ENCODE measurements around the gene PMEPA1.

PMEPA1 gene

DNA sequence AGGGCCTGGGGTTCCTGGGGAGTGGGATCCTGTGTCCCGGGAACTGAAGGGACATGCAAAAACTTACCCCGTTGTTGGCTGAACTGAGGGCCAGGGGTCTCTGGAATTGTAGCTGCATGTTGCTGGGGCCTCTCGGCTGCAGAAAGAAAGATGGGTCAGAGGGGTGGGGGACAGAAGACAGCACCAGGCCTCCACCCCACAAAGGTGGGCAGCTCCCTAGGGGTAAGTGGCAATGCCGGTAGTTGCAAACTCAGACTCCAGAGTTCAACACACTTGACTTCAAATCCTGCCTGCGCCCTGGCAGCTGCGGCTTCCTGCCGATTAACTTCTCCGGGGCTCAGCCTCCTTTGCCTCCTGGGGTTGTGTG lies 94.4 kb downstream of the PMEPA1 start:
- TF ChIP-seq, protein P1, sequence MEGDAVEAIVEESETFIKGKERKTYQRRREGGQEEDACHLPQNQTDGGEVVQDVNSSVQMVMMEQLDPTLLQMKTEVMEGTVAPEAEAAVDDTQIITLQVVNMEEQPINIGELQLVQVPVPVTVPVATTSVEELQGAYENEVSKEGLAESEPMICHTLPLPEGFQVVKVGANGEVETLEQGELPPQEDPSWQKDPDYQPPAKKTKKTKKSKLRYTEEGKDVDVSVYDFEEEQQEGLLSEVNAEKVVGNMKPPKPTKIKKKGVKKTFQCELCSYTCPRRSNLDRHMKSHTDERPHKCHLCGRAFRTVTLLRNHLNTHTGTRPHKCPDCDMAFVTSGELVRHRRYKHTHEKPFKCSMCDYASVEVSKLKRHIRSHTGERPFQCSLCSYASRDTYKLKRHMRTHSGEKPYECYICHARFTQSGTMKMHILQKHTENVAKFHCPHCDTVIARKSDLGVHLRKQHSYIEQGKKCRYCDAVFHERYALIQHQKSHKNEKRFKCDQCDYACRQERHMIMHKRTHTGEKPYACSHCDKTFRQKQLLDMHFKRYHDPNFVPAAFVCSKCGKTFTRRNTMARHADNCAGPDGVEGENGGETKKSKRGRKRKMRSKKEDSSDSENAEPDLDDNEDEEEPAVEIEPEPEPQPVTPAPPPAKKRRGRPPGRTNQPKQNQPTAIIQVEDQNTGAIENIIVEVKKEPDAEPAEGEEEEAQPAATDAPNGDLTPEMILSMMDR (IDR thresholded peaks at IDR 0.05; ENCODE audit: low read depth, low read length): no peak

DNA sequence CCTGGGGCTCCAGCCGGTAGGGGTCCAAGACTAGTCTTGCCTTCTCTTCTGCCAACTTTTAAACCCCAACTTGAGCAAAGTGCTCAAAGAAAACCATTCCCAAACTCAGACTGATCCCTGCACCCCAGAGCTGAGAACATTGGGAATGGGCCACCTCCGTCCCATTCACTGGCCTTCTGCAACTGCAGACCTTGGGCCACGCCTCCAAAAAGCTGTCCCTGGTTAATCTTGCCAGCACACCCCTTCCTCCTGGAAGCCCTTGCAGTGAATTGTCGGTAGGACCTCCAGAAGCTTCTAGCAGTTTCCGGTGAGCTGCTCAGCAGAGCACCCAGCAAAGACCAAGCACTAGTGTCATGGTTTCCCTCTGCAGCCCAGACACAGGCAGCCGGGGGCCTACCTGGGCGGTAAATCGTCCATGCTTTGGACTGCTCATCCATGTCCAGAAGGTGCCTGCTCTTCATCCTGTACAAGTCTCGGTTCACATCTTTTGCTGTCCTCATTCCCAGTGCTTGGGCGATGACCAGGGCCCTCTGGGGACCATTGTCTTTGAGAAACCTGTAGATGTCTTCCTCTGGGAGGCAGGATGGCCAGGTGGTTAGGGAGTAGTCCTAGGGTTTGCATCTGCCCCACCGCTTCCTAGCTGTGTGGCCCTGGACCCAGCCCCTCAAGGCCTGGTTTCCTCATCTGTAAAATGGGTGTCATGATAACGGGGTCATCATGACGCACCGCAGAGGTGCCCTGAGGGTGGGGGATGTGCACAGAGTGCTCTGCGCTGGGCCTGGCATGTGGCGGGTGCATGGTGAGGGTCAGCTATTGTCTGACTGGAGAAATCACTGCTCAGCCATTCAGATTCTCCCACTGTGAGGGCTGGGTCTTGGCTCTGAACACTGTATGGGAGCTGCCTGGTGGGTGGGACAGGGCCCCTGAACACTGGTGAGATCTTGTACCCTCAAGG lies 95.0 kb downstream of the PMEPA1 start:
- TF ChIP-seq, protein P1 (IDR thresholded peaks at IDR 0.05; ENCODE audit: low read depth, low read length): no peak
- no peak for DNase-seq (ENCODE audit: extremely low read depth, low read depth)

More for the DNA sequence above, 94.4 kb downstream of the PMEPA1 start:
- DNase-seq (ENCODE audit: extremely low read depth, low read depth): no peak

DNA sequence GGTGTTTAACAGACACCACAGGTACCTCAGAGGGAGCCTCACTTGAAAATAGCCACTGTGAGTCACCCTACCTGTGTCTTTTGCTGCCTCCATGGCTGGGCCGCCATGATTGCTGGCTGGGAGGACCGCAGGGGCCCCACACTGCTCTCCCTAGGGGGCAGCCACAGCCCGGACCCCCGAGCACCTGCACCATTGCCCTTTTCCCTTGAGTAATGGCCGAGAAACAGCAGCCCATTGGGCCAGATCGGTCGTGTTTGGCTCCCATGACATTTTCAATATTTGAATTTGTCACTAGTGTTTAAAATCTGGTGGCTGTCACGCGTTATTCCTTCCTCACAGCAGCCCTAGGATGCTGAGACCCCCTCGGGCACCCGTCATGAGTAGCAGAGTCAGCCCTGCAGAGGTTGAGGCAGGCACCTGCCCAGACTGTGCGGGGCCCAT lies 96.3 kb downstream of the PMEPA1 start:
- DNase-seq (ENCODE audit: extremely low read depth, low read depth): no peak
- TF ChIP-seq, protein P1 (IDR thresholded peaks at IDR 0.05; ENCODE audit: low read depth, low read length): no peak

DNA sequence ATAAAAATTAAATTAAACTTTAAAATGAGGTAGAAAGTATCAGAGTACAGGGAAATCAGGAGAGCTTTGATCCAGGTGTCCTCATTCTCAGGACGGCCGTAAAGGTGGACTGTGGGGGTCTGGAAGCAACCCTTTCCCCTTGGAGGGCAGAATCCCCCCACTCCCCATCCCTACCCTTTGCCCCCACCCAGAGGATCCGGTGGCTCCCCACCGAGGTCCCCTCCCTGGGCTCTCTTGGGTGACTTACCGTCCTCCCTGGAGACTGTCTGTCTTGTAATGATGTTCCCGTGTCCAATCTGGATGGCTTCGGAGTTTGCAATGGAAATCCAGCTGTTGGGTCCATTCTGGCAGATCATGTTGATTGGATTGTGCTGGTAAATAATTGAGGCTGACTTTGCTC lies 96.9 kb downstream of the PMEPA1 start:
- TF ChIP-seq, protein P1 (IDR thresholded peaks at IDR 0.05; ENCODE audit: low read depth, low read length): no peak
- no peak for DNase-seq (ENCODE audit: extremely low read depth, low read depth)

DNA sequence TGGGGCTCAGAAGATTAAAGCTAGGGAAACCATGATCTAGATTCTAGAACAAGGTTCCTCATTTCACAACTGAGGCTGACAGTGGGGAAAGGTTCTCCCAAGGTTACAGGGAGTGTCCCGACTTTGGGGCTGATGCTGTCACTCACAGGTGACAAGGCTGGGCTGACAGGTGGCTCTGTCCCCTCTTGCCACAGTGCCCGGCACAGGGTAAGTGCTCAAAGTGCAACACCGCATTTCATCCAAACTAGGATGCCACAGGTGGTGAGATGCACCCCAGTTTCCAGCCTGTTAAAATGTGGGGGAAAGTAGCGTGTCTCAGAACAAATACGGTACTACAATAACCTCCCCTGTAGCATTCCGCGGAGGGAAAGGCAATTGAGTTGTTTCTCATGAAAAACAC lies 97.4 kb downstream of the PMEPA1 start:
- TF ChIP-seq, protein P1 (IDR thresholded peaks at IDR 0.05; ENCODE audit: low read depth, low read length): no peak

DNA sequence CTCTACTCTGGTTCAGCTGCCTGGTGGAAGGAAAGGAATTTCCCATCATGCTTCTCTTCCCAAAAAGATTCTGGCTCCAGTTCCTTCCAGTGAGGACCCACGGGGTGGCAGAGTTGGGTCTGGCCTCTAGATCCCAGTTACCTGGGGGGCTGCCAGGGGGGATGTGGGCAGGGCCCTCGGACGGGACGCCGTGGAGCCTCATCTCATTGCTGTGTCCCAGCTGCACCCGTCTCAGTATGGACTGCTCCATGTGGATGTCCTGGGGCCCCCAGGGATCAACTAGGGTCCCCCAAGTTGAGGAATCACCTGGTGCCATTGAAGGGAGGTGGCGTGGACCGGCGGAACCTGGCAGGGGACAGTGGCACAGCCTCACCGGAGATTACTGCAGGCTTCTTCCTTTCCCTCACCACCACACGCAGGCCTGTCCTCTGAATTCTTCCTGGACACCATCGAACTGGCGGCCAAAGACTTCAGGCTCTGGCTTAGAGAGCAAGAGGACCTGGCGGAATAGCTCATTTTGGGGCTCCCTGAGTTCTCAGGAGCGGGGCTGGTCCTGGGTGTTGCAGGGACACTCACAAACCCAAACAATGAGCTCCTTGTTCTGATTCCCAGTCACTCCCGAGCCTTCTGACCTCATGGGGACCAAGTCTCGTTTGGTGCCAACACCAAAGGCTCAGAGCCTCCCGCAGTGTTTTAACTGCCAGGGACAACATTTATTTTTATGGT lies 98.1 kb downstream of the PMEPA1 start:
- TF ChIP-seq, protein P1 (IDR thresholded peaks at IDR 0.05; ENCODE audit: low read depth, low read length): no peak

More for the DNA sequence above, 97.4 kb downstream of the PMEPA1 start:
- no peak for DNase-seq (ENCODE audit: extremely low read depth, low read depth)

More for the DNA sequence above, 98.1 kb downstream of the PMEPA1 start:
- no peak for DNase-seq (ENCODE audit: extremely low read depth, low read depth)

Measured in AG09319 (cell line).